BLaER1 treated with 17β-estradiol and CSF1 and Interleukin-3, amounts not matched to agents 10 nM and 100 nM (cell line): ENCODE data around the gene THAP4.

ENCODE experiments used
- H3K27ac ChIP-seq, 11 experiments: shearing (Covaris generic); formaldehyde crosslinking; 2 replicates each; pipeline ENCODE4 v1.8.1; 2022
- H3K27me3 ChIP-seq, 11 experiments: shearing (Covaris generic); formaldehyde crosslinking; 2 replicates each; pipeline ENCODE4 v1.8.1; 2022
- H3K36me3 ChIP-seq, 11 experiments: shearing (Covaris generic); formaldehyde crosslinking; 2 replicates each; pipeline ENCODE4 v1.8.1; 2022
- H3K4me1 ChIP-seq, 10 experiments: shearing (Covaris generic); formaldehyde crosslinking; 2 replicates each; pipeline ENCODE4 v1.8.1; 2022
- H3K4me2 ChIP-seq, 11 experiments: shearing (Covaris generic); formaldehyde crosslinking; 2 replicates each; pipeline ENCODE4 v1.8.1; 2022
- H3K4me3 ChIP-seq, 10 experiments: shearing (Covaris generic); formaldehyde crosslinking; 2 replicates each; pipeline ENCODE4 v1.8.1; 2022
- H3K9ac ChIP-seq, 11 experiments: shearing (Covaris generic); formaldehyde crosslinking; 2 replicates each; pipeline ENCODE4 v1.8.1; 2022
- H3K9me3 ChIP-seq, 11 experiments: shearing (Covaris generic); formaldehyde crosslinking; replicated peaks in 1 of 11; 2 replicates each; pipeline ENCODE4 v1.8.1; 2022
- H4K20me1 ChIP-seq, 11 experiments: shearing (Covaris generic); formaldehyde crosslinking; 2 replicates each; pipeline ENCODE4 v1.8.1; 2022
- Cebpa-rat ChIP-seq, 11 experiments: shearing (Covaris generic); IDR thresholded peaks; 2 replicates each; pipeline ENCODE4 v1.8.1; 2022

THAP4 gene

GRCh38 chr2:241637795-241638660, 1.1 kb upstream of the THAP4 start:
- Histone ChIP-seq H3K27me3 (no peaks in the 10 kb centered on the region), H3K4me3 (peak overlapping the region; percentile 70 to 97 (median 88)), H4K20me1 (peaks cover 55 to 89% (median 74%) of the 10 kb centered on the region in 11 experiments; a peak in 21 of 22 replicates), H3K36me3 (peaks cover 30 to 51% (median 48%) of the 10 kb centered on the region in 11 experiments), H3K9me3 (peaks cover 8 to 19% (median 14%) of the 10 kb centered on the region in 11 experiments; a peak in 21 of 22 replicates), H3K4me1 (peaks cover 38 to 66% (median 43%) of the 10 kb centered on the region in 10 experiments), H3K9ac (peak overlapping the region; percentile 96 to 100 (median 99)), H3K27ac (peak overlapping the region; percentile 97 to 100 (median 99); a peak in 21 of 22 replicates), H3K4me2 (peak overlapping the region; percentile 73 to 94 (median 85))
- no peak for TF ChIP-seq Cebpa-rat (IDR thresholded peaks at IDR 0.05)

DNA sequence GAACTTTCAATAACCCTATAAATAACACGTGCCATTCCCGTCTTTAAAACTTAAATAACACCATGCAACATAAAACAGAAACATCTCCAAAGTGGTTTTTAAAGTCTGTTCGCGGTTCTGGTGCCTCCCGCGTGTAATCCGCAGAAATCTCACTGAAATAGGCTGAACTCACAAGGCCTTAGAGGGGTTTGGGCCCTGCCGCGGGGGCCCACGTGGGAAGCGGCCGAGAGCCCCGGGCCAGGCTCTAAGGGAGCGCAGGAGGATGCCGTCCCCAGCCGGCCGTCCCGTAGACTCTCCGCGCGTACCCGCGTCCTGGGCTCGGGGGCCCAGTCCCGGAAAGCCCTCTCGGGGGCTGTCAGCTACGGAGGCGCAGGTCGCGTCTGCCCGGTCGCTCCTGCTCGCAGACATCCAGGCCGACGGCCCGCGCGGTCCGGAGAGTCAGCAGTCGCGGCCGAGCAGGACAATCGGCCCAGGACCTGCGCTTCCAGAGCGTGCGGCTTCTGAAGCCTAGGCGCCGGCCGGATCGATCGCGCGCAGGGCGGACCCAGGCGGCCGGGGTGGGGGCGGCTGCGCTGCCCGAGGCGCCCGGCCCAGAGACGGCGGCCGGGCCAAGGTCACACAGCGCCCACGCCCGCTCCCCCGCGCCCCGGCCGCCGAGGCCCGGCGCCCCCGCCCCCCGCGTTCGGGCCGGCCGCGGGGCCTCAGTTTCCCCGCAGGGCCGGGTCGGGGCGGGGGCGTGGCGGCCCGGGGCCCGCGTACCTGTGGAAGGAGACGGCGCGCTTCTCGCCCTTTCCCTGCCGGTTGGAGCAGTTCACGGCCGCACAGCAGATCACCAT, 558 bp downstream of the THAP4 start:
- peaks cover 8 to 19% (median 14%) of the 10 kb centered on the region in 11 experiments; a peak in 21 of 22 replicates for H3K9me3 ChIP-seq
- peak overlapping the region; percentile 70 to 97 (median 88) for H3K4me3 ChIP-seq
- peaks cover 33 to 60% (median 37%) of the 10 kb centered on the region in 10 experiments for H3K4me1 ChIP-seq
- peak overlapping the region; percentile 96 to 100 (median 99) for H3K9ac ChIP-seq
- peak overlapping the region; percentile 97 to 100 (median 99) for H3K27ac ChIP-seq
- H3K4me2 ChIP-seq = peak overlapping the region; percentile 84 to 99 (median 91)
- H3K36me3 ChIP-seq = peaks cover 44 to 62% (median 60%) of the 10 kb centered on the region in 11 experiments
- no peaks in the 10 kb centered on the region for H3K27me3 ChIP-seq
- H4K20me1 ChIP-seq = peaks cover 46 to 89% (median 67%) of the 10 kb centered on the region in 11 experiments; a peak in 21 of 22 replicates
- no peak for TF ChIP-seq Cebpa-rat (IDR thresholded peaks at IDR 0.05)

- Histone ChIP-seq H3K9ac (peak overlapping the region; percentile 96 to 100 (median 99)), H3K4me1 (peaks cover 32 to 60% (median 37%) of the 10 kb centered on the region in 10 experiments), H3K4me3 (peak overlapping the region; percentile 70 to 97 (median 88)), H3K36me3 (peaks cover 49 to 66% (median 64%) of the 10 kb centered on the region in 11 experiments), H4K20me1 (peaks cover 43 to 89% (median 62%) of the 10 kb centered on the region in 11 experiments; a peak in 20 of 22 replicates), H3K4me2 (peak overlapping the region; percentile 84 to 99 (median 91)), H3K27me3 (no peaks in the 10 kb centered on the region), H3K9me3 (peaks cover 8 to 19% (median 14%) of the 10 kb centered on the region in 11 experiments; a peak in 21 of 22 replicates), H3K27ac (peak overlapping the region; percentile 97 to 100 (median 99); a peak in 21 of 22 replicates)
- TF ChIP-seq Cebpa-rat (IDR thresholded peaks at IDR 0.05) = no peak
Measured at GRCh38 chr2:241635756-241636155, 1.2 kb downstream of the THAP4 start.

DNA sequence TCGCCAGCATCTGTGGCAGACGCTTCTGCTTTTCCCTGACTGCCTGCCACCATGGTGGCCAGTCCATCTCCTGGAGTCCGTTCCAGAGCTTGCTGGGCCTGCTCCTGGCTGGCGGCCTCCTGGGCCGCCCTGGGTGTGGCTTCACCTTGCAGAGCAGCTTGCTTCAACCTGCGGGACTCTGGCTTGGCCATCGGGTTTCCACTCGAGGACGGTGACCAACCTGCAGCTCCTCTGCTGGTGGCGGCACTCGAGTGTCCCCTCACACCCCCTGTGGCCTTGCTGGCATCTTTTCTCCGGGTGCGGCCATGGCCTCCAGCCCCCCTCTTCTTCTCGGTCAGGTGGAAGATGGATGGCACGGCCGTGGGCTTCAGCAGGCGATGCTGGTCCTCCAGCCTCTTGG, 3.4 kb downstream of the THAP4 start:
- Histone ChIP-seq H3K36me3 (peaks cover 39 to 55% (median 52%) of the 10 kb centered on the region in 11 experiments), H3K9ac (no peak overlapping the region), H3K4me3 (no peak overlapping the region), H3K9me3 (no peaks in the 10 kb centered on the region; a peak in 1 of 22 replicates), H3K4me2 (no peak overlapping the region), H3K27ac (no peak overlapping the region), H3K4me1 (peaks cover 40 to 56% (median 44%) of the 10 kb centered on the region in 10 experiments), H4K20me1 (peaks cover 24 to 89% (median 54%) of the 10 kb centered on the region in 11 experiments; a peak in 20 of 22 replicates), H3K27me3 (no peaks in the 10 kb centered on the region)
- TF ChIP-seq Cebpa-rat (IDR thresholded peaks at IDR 0.05) = no peak

DNA sequence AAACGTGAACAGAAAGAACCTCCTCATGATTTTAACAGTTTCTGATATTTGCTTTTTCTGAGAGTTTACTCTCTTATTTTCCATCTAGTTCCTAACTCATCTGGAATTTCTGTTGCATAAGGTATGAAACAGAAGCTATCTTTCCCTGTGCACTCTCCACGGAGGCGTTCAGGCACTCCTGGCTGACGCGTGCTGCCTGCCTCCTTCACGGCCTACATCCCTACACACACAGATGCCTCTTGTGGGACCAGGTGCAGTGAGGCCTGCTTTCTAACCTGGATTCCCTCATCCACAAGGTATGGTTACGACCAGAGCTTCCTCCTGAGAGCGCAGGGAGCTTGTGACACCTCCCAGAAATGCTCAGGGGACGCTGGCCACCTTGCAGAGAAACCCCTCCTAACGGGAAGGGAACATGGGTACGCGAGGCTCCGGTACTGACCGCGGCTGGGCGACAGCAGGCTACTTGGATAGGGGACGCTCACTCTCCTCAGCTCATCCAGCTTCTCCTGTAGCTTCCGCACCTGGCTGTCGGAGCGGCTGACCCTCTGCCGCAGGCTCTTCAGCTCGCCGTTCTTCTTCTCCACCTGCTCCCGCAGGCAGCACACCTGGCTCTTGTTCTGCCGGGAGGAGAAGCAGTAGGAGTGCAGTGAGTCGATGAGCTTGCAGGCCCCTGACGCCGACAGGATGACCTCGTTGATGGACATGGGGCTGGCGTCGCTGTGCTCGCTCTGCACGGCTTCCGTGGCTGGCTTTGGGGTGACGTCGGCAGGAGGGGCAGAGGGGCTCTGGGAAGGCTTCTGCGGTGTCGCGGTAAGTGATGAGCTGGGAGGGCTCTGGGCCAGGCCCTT, 4.3 kb downstream of the THAP4 start:
- Histone ChIP-seq H3K4me1 (peaks cover 36 to 53% (median 42%) of the 10 kb centered on the region in 10 experiments), H4K20me1 (peaks cover 27 to 89% (median 54%) of the 10 kb centered on the region in 11 experiments; a peak in 19 of 22 replicates), H3K4me2 (no peak overlapping the region), H3K27ac (no peak overlapping the region), H3K4me3 (no peak overlapping the region), H3K27me3 (no peaks in the 10 kb centered on the region), H3K36me3 (peaks cover 48 to 64% (median 60%) of the 10 kb centered on the region in 11 experiments), H3K9ac (no peak overlapping the region; a peak in 1 of 22 replicates), H3K9me3 (no peaks in the 10 kb centered on the region)
- no peak for TF ChIP-seq Cebpa-rat (IDR thresholded peaks at IDR 0.05)

- H3K9me3 ChIP-seq = no peaks in the 10 kb centered on the region
- H3K36me3 ChIP-seq = peaks cover 56 to 87% (median 81%) of the 10 kb centered on the region in 11 experiments
- no peaks in the 10 kb centered on the region for H3K27me3 ChIP-seq
- H3K9ac ChIP-seq = peak overlapping the region; percentile 12 to 65 (median 52); a peak in 19 of 22 replicates
- peaks cover 21 to 100% (median 60%) of the 10 kb centered on the region in 11 experiments; a peak in 20 of 22 replicates for H4K20me1 ChIP-seq
- no peak for TF ChIP-seq Cebpa-rat (IDR thresholded peaks at IDR 0.05)
- no peak overlapping the region; a peak in 1 of 20 replicates for H3K4me3 ChIP-seq
- peak overlapping the region; percentile 60 to 72 (median 69) for H3K4me2 ChIP-seq
- H3K27ac ChIP-seq = peak overlapping the region in 9 of 11 experiments; percentile 12 to 62 (median 45); a peak in 18 of 22 replicates
- peaks cover 25 to 48% (median 33%) of the 10 kb centered on the region in 10 experiments for H3K4me1 ChIP-seq
Measured at GRCh38 chr2:241629762-241630435, 7.1 kb downstream of the THAP4 start.

DNA sequence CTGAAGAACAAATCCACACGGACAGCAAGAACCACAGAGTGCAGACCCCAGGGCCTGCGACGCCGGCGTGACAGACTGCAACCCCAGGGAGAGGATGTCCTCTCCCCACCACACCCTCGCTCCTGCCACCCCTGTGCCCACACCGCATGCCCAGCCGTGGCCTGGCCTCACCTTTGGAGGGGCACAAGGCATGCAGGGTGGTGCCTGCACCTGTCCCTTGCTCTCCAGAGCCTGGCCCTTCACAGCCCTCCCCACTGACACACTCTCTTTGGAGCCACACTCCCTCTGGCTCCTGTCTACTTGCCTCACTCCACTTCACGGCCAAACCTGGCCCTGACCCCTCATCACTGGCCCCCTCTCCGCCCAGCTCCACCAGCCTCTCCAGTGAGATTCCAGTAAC, 9.3 kb downstream of the THAP4 start:
- no peak overlapping the region for H3K4me2 ChIP-seq

More for the DNA sequence above, 9.3 kb downstream of the THAP4 start:
- Histone ChIP-seq H3K4me1 (peaks cover 18 to 34% (median 25%) of the 10 kb centered on the region in 10 experiments), H3K9ac (no peak overlapping the region; a peak in 1 of 22 replicates), H3K27me3 (no peaks in the 10 kb centered on the region), H3K9me3 (no peaks in the 10 kb centered on the region), H3K4me3 (no peak overlapping the region), H3K36me3 (peaks cover 37 to 87% (median 81%) of the 10 kb centered on the region in 11 experiments), H4K20me1 (peaks cover 12 to 100% (median 56%) of the 10 kb centered on the region in 11 experiments; a peak in 20 of 22 replicates), H3K27ac (peak overlapping the region in 1 of 11 experiments; percentile 31; a peak in 1 of 22 replicates)
- no peak for TF ChIP-seq Cebpa-rat (IDR thresholded peaks at IDR 0.05)
